GM12872 (cell line): Measurements from ENCODE around the gene MRPS27.

Experiments
- TF ChIP-seq, protein P1 (sequence below): IDR thresholded peaks from 3 replicates; pipeline ENCODE4 v1.5.1; 2011; ENCODE audit warnings: low read depth, mild to moderate bottlenecking, low read length, moderate library complexity; ENCODE audit not compliant: insufficient read depth

MRPS27 gene

DNA sequence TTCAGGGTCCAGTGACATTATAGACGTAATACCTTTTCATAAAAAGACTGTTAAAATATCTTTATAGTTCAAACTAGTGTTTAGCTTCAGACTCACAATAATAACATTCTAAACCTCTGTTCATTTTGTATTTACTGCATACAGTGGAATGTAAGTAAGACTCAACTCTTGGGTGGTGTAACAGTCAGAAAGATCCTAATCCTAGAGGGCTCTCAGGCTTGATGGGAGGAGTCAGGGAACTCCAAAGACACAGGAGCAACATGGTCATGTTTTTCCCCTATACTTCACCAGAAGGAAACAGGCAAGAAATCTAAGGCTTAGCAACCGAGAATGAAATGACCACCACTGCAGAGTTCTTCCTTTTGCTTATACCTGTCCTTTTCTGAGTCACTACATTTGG lies 82.6 kb downstream of the MRPS27 start:
- TF ChIP-seq, protein P1, sequence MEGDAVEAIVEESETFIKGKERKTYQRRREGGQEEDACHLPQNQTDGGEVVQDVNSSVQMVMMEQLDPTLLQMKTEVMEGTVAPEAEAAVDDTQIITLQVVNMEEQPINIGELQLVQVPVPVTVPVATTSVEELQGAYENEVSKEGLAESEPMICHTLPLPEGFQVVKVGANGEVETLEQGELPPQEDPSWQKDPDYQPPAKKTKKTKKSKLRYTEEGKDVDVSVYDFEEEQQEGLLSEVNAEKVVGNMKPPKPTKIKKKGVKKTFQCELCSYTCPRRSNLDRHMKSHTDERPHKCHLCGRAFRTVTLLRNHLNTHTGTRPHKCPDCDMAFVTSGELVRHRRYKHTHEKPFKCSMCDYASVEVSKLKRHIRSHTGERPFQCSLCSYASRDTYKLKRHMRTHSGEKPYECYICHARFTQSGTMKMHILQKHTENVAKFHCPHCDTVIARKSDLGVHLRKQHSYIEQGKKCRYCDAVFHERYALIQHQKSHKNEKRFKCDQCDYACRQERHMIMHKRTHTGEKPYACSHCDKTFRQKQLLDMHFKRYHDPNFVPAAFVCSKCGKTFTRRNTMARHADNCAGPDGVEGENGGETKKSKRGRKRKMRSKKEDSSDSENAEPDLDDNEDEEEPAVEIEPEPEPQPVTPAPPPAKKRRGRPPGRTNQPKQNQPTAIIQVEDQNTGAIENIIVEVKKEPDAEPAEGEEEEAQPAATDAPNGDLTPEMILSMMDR, result no peak

DNA sequence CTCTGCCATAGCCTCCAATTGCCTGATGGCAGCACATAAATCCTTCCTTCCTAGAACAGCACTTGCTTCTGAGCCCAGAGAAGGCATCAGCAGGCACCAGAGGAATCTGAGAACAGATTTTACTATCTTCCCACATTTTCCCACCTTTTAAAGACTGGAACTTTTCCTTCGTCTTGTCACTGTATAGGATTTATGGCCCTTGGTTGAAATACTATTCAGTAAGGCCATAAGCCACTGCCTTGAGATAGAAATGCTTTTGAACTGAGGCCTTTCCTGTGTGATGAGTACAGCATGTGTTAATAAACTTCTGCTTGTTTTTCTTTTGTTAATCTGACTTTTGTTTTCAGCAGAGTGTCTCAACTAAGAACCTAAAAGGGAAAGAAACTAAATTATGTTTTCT lies 84.3 kb downstream of the MRPS27 start:
- TF ChIP-seq, protein P1, result no peak

DNA sequence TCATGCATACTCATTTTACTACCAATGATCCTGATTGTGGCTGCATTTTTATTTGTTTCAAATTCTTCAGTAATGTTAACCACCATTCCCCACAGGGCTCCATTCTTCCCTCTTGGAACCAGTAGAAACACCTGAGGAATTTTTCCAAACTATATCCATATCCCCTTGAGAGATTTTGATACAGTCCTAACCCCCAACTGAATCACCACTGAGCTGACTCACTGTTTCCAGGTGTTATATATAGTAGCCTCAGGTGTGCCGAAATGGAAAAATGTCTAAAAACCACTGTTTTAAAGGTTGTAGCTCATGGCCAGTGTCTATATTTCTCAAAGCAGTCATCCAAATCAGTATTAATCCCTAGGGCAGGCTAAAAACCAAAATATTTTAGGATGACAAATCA lies 85.2 kb downstream of the MRPS27 start:
- TF ChIP-seq, protein P1, result no peak

DNA sequence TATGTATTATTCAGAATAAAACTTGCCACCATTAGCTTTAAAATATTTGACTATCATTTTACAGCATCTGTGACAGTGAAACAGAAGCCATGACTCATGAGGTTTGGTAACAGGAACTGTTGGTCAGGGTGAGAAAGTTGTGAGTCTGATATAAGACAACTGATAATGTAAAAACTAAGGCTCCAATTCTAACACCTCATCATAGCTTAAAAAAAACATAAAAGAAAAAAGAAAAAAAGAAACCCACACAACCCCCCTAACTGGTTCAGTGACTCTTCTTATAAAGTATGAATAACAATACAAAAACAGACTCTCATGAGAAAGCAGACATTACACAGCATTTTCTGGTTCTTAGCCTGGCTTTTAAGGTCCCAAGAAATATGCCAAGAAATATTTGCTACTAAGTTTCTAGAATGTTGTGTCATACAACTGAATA lies 85.8 kb downstream of the MRPS27 start:
- TF ChIP-seq, protein P1, result no peak

DNA sequence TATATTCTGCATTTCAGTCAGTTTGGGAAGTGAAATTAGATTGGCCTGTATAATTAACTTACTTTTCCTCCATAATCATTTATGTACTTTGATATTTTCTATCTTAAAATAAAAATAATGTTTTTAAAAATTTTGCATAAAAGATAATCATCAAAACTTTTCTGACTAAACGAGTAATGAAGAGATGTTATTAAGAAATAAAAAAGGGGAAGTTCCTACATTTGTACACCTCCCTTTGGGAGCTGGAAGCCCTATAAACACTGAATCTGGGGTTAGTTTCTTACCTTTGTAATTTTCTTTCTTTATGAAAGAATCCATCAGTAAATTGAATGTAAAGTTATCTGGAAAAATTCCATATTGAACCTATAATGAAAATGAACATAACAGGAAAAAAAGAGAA lies 86.2 kb downstream of the MRPS27 start:
- TF ChIP-seq, protein P1, result no peak

DNA sequence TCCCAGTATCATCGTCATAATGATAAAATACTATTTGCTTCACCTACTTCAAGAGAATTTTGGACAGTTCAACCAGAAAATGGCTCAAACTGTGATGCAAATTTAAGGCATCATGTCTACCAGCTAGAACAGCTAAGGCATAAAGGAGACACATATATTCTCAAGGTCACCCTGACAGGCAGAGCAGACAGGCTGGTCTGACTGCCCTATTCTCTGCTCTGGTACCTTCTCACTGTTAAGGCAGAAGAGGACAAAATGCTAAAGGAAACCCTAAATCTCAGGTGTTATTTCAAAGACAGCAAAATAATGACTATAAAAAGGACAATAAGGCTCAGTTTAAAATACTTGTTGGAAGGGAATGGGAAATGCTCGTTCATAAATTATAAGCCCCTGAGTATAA lies 87.2 kb downstream of the MRPS27 start:
- TF ChIP-seq, protein P1, result no peak

DNA sequence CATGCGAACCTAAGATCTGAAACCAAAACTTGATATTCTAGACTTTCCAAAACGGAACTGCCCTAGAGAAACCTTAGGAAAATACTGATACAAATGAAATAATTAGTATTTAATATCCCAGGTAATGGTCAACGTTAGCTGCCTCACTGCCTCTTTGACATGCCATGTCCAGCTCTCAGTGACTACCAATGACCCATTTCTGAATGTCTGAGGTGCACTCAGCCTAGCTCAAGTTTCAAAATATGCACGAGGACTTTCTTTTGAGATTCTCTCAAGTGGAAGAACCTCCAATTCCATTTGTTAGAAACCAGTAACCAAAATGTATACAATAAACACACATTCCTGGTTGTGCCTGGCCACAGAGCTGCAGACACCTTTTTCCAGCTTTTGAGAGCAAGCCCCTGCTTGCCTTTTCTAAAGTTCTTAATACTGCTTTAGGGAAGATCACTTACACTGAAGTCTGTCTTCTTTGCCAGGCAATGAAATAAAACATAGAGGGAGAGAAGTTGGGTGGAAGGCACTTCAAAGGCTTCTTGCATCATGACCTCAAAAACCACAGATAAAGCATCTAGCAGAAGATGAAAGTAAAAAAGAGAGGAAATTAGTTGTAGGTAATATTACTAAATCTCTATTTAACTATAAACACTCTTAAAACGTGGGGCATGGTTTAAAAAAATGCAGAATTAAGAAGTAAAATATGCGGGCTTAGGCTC lies 87.9 kb downstream of the MRPS27 start:
- TF ChIP-seq, protein P1, result no peak
